Measurements from ENCODE around the gene CUBN.

DNA sequence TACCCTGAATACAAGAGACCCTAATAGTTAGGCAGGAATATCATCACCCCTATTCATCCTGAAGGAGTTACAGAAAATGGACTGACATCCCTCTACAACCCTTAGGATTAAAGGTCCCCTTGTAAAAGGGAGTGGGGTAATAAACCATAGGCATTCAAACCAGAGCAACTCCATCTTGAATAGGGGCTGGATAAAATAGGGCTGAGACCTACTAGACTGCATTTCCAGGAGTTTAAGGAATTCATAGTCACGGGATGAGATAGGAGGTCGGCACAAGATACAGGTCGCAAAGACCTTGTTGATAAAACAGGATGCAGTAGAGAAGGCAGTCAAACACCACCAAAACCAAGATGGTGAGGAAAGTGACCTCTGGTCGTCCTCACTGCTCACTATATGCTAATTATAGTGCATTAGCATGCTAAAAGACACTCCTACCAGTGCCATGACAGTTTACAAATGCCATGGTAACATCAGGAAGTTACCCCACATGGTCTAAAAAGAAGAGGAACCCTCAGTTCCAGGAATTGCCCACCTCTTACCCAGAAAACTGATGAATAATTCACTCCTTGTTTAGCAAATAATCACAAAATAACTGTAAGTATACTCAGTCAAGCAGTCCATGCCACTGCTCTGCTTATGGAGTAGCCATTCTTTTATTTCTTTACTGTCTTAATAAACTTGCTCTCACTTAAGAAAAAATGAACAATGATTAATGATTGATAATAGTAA lies 37.2 kb downstream of the CUBN start:
- TF ChIP-seq, protein P1, sequence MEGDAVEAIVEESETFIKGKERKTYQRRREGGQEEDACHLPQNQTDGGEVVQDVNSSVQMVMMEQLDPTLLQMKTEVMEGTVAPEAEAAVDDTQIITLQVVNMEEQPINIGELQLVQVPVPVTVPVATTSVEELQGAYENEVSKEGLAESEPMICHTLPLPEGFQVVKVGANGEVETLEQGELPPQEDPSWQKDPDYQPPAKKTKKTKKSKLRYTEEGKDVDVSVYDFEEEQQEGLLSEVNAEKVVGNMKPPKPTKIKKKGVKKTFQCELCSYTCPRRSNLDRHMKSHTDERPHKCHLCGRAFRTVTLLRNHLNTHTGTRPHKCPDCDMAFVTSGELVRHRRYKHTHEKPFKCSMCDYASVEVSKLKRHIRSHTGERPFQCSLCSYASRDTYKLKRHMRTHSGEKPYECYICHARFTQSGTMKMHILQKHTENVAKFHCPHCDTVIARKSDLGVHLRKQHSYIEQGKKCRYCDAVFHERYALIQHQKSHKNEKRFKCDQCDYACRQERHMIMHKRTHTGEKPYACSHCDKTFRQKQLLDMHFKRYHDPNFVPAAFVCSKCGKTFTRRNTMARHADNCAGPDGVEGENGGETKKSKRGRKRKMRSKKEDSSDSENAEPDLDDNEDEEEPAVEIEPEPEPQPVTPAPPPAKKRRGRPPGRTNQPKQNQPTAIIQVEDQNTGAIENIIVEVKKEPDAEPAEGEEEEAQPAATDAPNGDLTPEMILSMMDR (conservative IDR thresholded peaks at IDR 0.05 in 1 of 2, IDR thresholded peaks at IDR 0.05 in 1 of 2; ENCODE audit: extremely low read depth in 1 of 2, insufficient read depth in 1 of 2, low read depth in 1 of 2, low read length in 2 of 2) = no peak
- no peak for TF ChIP-seq EZH2 (IDR thresholded peaks at IDR 0.05; ENCODE audit: borderline replicate concordance, low read length)

Measured in mammary epithelial cell (primary cell).